ENCODE data around the gene F2RL3.

F2RL3 gene

GRCh38 chr19:16896146-16897028, 7.6 kb downstream of the F2RL3 start:
- DNase-seq, result no peak

GRCh38 chr19:16897029-16897855, 8.4 kb downstream of the F2RL3 start:
- DNase-seq, result peak; percentile 77

GRCh38 chr19:16897856-16898161, 9.0 kb downstream of the F2RL3 start:
- DNase-seq, result peak; percentile 25

- no peak for DNase-seq
Measured at GRCh38 chr19:16898361-16899015, 9.7 kb downstream of the F2RL3 start.

- peak; percentile 38 for DNase-seq
Measured at GRCh38 chr19:16899566-16900075, 10.8 kb downstream of the F2RL3 start.

GRCh38 chr19:16901491-16902175, 12.8 kb downstream of the F2RL3 start:
- no peak for DNase-seq

- no peak for DNase-seq
Measured at GRCh38 chr19:16902545-16902944, 13.7 kb downstream of the F2RL3 start.

GRCh38 chr19:16903347-16903746, 14.5 kb downstream of the F2RL3 start:
- no peak for DNase-seq

- no peak for DNase-seq
Measured at GRCh38 chr19:16904599-16904998, 15.8 kb downstream of the F2RL3 start.

- DNase-seq, result no peak
Measured at GRCh38 chr19:16908759-16909158, 20.0 kb downstream of the F2RL3 start.

GRCh38 chr19:16911046-16911445, 22.2 kb downstream of the F2RL3 start:
- no peak for DNase-seq

GRCh38 chr19:16912780-16913179, 24.0 kb downstream of the F2RL3 start:
- DNase-seq, result no peak

GRCh38 chr19:16914421-16914820, 25.6 kb downstream of the F2RL3 start:
- no peak for DNase-seq

- DNase-seq, result no peak
Measured at GRCh38 chr19:16915135-16915534, 26.3 kb downstream of the F2RL3 start.

GRCh38 chr19:16915734-16916133, 26.9 kb downstream of the F2RL3 start:
- DNase-seq, result no peak

GRCh38 chr19:16917401-16917800, 28.6 kb downstream of the F2RL3 start:
- DNase-seq, result no peak

- DNase-seq, result no peak
Measured at GRCh38 chr19:16919496-16919895, 30.7 kb downstream of the F2RL3 start.

- DNase-seq, result no peak
Measured at GRCh38 chr19:16920816-16921529, 32.2 kb downstream of the F2RL3 start.

GRCh38 chr19:16921766-16922591, 33.2 kb downstream of the F2RL3 start:
- DNase-seq, result no peak

- no peak for DNase-seq
Measured at GRCh38 chr19:16922592-16922934, 33.8 kb downstream of the F2RL3 start.

GRCh38 chr19:16922949-16923348, 34.1 kb downstream of the F2RL3 start:
- DNase-seq, result no peak
